ENCODE measurements around the gene PSG3. TPM values are rescaled to one million over a fixed set of nuclear protein-coding genes. Genes with fewer than 3 reads are reported as not detected.

The PSG3 gene
- total RNA-seq: not detected in 2 replicates

DNA sequence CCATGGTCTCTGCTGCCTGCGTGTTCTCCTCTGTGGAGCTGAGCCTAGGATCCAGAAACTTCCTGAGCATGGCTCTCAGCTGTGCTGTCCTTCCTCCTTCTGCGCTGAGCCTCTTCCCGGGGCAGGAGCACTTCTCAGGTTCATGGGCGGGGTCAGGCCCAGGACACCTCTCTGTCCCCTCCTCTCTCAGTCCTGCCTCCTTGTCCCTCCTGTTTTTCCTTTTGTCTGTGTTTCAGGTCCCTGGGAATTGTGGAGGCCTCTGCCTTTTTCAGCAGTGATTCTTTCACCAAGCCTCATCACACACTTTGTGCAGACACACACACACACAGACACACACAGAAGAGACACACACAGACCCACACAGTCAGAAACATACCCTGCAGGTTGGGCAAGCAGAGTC lies at the start of gene PSG3:
Gene PSG3, minus strand, starts transcription at position 101 of the 400 bp plus-strand sequence. Its CDS starts 97 bp downstream, at position 4.

Other genes with a start within 250 kb of the PSG3 start
- gene CEACAM1, start 212.0 kb downstream of the PSG3 start, total RNA-seq: not detected in 2 replicates
- not detected in 2 replicates for gene CEACAM8, start 145.6 kb downstream of the PSG3 start, total RNA-seq
- gene PSG8, start 25.2 kb upstream of the PSG3 start, total RNA-seq: not detected in 2 replicates
- gene PSG1, start 139.2 kb upstream of the PSG3 start, total RNA-seq: 0.19 and 1.4 TPM in 2 replicates
- gene PSG6, start 177.4 kb upstream of the PSG3 start, total RNA-seq: 0.85 TPM in 1 of 2 replicates, not detected in the other
- gene PSG7, start 196.7 kb upstream of the PSG3 start, total RNA-seq: under 0.01 TPM in 2 replicates

Data from regular cardiac myocyte (primary cell).